NK-92 treated with Interleukin-12 subunit alpha and Interleukin-12 subunit beta, amount 100 ng/mL, for 24 hours (cell line): ENCODE measurements around the gene RNASEH2A.
A peak's percentile ranks its signal among the peaks of the same experiment; 100 is the strongest.

Experiments
- DNase-seq: peaks from one replicate; lab custom pipeline; 2025; lab: John Stamatoyannopoulos, UW

Gene RNASEH2A

DNA sequence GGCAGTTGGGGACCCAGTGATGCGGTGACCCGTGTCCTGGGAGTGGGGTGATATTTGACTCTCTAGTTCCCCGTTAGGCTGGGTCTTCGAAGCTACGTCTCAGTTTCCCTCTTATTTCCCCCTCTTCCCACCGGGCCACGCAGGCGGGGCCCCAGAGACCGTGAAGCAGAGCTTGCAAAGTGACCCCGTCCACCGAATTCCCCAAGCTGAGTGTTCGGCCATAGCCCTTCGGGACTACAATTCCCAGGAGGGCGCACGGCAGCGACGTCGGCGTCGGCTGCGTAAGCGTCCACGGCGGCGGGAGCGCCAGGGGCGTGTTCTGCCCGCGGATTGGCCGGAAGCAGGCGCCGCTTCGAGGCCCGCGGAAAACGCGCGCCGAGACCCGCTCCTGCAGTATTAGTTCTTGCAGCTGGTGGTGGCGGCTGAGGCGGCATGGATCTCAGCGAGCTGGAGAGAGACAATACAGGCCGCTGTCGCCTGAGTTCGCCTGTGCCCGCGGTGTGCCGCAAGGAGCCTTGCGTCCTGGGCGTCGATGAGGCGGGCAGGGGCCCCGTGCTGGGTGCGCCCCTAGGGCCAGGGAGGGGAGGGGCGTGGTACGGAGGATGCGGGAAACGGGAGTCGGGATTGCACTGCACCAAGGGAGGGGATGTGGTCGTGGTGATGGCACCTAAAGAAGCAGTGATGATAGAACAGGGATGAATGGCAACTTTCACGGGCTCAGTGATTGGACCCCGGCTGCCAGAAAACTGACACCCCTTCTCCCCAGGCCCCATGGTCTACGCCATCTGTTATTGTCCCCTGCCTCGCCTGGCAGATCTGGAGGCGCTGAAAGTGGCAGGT lies at the start of gene RNASEH2A:
TSS of gene RNASEH2A (plus strand) at position 343 of the 840 bp plus-strand sequence. CDS start at position 433, 90 bp downstream.
- peak; percentile 78 for DNase-seq

DNA sequence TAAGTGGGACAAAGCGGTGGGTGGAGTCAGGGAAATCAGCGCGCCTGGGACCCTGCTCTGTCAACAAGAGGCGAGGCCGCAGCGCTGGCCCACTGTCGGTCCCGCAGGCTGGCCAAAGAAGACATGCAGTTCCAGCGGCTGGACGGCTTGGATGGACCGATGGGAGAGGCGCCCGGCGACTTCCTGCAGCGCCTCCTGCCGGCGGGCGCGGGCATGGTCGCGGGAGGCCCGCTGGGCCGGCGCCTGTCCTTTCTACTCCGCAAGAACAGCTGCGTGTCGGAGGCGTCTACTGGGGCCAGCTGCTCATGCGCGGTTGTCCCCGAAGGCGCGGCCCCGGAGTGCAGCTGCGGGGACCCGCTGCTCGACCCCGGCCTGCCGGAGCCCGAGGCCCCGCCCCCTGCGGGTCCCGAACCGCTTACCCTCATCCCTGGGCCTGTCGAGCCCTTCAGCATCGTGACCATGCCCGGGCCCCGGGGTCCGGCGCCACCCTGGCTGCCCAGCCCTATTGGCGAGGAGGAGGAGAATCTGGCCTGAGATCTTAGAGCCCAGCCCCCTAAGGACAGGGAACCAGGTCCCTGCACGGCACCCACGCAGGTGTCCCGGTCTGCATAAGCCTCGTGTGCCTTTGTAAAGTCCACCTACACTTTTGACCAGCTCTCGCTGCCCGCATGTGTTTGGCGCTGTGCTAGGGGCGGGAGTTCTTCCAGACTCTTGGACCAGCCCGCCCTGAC lies 48.7 kb upstream of the RNASEH2A start:
- no peak for DNase-seq

DNA sequence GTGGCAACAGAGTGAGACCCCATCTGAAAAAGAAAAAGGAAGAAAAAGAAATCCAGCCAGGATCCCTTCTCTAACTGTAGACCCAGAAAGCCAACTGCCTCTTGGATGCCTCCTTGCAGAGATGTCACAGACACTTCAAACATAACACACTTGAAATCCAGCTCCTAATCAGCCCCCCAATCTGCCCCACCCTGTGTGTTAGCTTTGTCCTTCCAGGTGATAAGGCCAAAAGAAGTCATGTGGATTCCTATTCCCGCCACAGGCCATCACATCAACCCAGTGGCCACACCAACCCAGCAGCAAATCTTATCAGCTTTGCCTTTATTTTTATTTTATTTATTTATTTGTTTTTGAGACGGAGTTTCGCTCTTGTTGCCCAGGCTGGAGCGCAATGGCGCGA lies 46.7 kb upstream of the RNASEH2A start:
- DNase-seq = no peak

DNA sequence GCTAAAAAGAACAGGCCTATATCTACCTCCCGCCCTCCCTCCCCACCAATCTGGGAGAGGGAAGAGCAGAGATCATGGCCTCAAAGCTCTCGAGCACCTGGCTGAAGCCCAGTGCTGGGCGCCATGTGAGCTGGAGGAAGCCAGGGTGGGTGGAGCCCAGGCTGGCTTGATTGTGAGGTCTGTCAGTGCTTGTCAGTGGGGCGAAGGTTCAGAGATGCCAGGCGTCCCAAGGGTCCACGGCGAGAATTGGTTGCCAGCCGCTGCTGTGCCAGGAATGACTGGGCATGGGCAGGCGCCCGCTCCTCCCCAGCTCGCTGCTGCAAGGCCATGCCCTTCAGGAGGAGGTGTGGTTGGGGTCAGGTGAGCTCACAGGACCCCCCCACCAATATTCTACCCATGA lies 43.3 kb upstream of the RNASEH2A start:
- no peak for DNase-seq

DNA sequence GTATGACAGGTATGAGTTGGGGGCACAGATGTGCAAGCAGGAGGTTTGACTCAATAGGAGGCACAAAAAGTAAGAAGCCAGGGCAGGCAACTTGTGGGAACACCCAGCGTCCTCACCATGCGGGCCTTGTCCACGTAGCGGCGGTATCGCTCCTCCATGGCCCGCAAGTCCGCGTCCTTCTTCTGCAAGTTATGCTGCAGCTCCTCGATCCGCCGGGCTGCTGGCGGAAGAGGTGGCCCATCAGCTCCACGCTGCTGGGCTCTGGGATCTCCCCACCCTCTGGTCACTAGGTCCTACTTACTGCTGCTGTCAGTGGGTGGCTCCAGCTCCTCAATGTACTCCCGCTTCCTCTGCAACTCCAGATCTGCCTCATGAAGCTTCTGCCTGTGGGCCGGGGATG lies 41.7 kb upstream of the RNASEH2A start:
- no peak for DNase-seq

DNA sequence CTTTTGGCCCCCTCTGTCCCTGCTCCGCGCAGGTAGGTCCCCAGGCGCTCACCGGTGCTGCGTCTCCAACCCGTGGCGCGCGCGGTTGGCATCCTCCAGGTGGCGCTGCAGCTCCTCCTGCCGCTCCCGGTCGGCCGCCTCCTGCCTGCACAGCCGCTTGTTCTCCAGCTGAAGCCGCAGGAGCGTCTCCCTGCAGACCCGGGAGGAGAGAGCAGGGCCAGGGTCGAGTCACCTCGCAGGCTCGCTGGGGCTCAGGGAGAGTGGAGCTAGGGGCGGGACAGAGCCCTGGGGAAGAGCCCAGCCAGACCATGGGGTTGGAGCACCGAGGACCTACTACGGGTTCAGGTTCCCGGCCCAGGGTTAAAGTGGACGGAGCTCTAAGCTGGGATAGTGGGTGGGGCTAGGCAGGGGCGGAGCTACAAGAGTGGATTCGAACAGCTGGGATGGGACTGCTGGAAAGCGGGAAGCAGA lies 40.3 kb upstream of the RNASEH2A start:
- no peak for DNase-seq

DNA sequence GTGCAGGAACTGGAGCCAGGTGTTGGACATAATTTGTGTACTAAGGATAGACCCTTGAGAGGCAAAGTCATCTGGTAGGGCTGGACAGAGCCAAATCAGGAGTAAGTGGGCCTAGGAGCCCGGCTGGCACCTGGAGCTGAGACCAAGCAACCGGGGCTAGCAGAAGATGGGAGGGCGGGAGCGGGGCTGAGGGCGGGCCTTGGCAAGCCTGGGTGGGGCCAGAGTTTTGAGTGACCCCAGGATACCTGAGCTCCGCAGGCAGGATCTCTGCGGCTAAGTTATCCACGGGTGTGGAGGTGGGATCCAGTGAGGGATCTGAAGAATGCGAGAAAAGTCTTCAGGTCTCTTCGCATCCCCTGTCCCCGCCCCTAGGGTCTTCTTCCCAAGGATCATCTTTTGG lies 39.2 kb upstream of the RNASEH2A start:
- DNase-seq = no peak

DNA sequence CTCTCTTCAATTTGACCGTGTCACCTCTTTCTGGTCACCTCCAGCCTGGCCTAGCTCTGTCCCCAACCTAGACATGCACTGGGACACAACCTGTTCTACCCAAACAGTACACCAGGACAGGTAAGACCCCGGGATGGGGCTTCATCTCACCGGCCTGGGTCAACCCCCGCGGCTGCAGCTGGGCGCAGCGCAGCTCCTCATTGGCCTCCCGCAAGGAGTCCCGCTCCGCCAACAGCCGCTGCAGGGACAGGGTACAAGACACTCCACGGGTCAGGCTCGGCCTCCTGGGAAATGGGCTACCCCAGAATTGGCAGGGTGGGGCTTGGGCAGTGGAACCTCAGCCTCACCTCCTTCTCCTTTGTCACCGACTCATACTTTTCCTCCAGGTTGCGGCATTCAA lies 38.7 kb upstream of the RNASEH2A start:
- DNase-seq = no peak

DNA sequence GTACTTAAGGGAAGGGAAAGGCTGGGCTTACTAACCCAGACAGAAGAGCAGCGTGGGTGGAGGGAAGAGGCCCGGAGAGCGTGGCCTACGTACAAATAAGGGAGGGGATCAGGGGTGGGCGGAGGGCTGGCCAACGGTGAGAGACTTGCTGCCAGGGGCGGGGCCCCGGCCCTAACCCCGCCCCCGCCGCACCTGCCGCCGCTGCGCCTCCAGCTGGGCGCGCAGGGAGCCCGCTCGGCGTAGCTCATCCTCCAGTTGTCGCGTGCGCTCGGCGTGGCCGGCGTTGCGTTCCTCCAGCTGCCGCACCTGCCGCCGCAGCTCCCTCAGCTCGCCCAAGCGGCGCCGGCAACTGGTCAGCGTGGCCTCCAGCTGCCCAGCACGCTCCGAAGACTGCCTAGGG lies 36.7 kb upstream of the RNASEH2A start:
- DNase-seq = no peak

DNA sequence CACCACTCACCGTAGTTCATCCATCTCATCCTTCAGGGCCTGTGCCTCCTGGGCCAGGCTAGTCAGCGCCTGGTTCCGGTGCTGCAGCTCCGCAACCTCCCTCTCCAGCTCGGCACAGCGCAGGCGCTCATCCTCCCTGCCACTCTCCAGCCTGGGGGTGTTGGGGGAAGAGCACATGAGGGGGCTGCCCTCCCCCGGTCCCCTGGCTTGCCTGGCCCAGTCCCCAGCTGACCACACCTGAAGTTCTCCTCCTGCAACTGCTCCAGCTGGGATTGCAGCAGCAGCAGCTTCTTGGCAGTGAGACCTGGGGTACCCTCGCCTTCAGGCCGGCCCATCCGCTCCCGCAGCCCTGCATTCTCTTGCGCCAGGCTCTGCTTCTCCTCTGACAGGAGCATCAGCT lies 35.5 kb upstream of the RNASEH2A start:
- DNase-seq = no peak

DNA sequence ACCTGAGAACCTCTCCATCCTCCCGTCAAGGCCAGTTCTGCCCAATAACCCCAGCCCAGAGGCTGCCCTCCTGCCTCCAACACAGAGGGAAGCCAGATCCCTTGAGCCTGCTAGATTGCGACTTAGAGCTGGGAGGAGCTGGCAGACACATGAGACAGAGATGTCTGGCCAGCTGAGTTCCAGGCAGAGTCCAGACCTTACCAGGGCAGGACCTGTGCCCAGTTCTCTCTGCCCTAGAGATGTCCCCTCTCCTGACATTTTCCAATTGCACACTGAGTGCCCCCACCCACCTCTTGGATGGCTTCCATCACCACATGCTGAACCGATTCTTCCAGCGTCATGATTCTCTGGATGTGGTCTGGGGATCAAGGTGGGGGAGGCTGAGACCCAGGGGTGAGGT lies 34.1 kb upstream of the RNASEH2A start:
- no peak for DNase-seq

DNA sequence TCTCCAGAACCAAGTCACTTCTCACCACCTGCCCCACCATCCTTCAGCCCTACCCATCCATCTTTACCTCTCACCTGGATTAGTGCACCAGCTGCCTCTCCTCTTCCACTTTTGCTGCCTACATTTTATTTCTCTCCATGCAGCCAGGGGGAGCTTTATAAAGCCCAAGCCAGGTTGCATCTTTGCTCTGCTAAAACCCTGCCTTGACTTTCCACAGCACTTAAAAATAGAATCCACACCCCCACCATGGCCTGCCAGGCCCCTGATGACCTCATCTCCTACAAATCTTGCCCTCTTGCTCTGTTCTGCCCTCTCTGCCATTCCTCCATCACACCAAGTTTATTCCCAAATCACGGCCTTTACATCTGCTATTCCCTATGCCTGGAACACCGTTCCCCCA lies 32.8 kb upstream of the RNASEH2A start:
- no peak for DNase-seq

DNA sequence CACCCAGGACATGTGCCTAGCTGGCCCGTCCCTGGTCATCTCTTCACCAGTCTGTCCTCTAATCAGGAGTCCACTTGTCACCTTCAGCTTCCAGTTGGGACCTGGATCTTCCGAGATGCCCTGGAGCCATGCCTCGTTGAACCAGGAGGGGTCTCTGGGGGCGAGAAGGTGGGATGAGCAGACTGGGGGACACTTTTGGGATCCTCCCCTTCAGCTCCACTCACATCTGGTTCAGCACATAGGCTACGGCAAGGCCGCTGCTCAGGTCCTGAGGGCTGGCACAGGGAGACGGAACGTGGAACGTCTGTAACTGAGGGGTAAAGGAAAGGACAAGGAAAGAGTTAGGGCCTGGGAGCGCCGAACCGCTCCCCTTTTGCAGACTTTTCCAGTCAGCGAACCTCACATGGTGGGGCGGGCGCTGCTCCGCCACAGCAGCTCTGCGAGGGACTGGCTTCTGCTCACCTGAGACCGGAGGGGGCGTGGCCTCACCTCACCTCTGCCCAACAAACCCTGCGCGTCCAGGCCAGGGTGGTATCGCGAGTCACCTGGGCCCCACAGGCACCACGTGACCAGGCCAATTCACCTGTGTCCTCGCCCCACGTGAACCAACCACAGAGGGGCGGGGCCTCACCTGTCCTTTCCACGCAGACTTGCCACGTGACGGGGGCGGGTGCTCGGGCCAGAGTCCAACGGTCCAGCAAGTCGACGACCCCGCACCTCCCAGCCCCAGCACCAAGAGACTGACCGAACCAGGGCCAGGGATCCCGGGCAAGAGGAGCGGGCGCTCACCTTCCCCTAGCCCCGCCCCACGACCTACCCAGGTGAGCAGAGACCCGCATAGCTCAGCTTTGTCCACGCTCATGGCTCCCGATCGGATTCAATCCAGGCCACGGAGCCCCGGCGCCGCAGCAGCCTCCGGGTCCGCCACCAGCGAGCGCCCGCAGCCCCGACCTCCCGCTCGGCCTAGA lies 31.5 kb upstream of the RNASEH2A start, which contains the start of gene HOOK2:
TSS of gene HOOK2 (minus strand) at position 965 of the 968 bp plus-strand sequence. CDS start at position 862, 103 bp downstream.
- no peak for DNase-seq

DNA sequence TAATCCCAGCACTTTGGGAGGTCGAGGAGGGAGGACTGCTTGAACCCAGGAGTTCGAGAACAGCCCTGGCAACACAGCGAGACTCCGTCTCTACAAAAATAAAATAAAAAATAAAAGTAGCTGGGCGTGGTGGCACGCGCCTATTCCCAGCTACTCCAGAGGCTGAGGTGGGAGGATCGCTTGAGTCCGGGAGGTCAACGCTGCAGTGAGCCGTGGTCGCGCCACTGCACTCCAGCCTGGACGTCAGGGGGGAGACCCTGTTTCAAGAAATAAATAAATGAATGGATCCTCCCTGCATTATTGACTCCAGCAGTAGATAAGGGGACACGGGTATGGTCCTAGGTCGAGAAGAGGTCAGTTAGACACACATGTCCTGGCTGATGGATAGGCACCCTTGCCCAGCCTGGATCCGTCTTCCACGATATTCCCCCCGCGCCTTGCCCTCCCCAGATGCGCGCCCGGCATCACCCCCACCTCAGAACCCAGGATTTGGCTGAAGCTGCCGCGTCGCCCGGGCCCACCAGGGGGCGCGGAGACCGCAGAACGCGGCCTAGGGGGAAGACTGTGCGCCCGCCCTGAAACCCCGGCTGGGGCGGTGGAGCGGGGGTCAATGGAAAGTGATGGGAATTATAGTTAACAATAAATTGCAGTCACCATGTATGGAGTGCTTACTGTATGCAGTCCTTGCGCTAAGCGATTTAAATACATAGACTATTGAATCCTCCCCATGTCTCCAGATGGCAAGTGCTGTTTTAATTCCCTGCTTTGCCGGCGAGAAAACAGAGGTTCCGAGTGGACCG lies 29.0 kb upstream of the RNASEH2A start:
- peak; percentile 66 for DNase-seq

DNA sequence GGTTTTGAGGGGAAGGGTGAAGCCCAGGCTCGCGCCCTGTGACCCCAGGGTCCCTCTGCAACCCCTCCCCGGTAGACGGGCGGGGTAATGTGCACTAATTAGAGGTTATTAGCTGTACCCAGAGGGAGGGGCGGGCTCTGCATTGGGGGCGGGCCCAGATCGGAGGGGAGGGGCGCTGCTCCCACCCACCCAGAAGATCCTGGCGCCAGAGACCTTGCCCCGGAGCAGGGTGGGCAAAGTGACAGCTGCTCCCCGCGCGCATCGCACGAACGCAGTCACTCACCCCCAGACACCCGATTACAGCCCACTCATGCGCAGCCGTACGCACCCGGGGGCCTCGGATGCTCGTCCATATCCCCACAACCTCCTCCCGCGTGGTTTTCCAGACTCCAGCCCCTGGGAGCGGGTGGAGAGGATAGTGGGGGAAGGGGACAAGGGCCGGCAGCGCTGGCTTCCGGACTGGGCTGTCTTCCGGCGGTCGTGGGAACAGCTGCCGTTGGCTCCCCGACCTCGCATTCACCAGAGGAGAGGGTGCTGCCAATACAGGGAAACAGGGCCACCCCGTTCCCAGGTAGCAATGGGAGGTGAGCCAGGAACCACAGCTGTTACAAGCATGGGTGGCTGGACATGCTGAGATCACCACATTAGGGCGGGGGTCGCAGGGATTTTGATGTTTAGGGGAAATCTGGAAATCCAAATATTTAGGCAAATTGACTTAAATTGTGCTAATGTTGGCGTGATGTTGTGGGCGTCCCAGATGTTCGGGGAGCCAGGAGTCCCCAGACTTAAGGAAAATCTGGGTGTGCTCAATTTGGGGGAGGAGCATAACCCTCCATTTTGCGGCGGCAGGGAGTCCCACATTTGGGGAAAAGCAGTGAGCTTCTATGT lies 28.1 kb upstream of the RNASEH2A start:
- DNase-seq = no peak

DNA sequence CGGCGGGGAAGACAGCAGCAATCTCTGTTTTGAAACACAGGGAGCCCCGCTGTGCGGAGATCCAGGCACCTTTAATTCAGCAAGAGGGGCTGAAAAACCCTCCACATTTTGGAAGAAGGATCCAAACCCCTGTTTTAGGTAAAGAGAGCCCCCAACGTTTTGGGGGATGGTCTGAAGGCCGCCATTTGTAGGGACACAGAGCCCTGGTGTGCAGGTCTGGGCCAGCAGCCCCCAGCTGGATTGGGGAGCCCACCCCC lies 27.6 kb upstream of the RNASEH2A start:
- no peak for DNase-seq

DNA sequence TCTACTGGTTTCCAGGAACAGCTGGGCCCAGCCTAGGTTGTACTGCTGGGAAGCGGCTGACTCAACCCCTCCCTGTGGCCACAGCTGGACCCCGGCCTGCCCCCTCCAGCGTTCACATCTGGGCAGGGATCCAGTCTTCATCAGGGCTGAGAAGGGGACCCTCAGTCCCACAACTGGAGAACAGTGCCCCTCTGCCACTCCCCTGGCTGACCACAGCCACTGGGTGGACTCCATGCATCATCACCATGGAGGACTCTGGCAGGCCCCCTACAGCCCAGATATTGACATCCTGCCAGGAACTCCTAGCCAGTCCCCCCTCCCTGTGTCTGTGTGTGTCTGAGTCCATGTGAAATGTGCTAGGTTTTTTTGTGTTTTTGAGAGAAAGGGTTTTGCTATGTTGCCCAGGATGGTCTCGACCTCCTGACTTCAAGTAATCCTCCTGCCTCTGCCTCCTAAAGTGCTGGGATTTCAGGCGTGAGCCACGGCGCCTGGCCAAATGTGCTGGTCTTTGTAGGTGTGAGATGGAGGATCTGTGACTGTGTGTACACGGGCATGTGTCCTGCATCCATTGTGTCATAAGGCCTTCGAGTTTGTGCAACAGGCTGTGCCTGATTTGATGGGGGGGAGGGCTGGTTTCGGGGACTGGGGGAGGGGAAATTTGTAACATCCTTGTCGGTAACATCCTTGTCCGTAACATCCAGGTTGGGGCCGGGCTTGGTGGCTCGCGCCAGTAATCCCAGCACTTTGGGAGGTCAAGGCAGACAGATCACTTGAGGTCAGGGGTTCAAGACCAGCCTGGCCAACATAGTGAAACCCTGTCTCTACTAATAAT lies 27.0 kb upstream of the RNASEH2A start:
- no peak for DNase-seq

DNA sequence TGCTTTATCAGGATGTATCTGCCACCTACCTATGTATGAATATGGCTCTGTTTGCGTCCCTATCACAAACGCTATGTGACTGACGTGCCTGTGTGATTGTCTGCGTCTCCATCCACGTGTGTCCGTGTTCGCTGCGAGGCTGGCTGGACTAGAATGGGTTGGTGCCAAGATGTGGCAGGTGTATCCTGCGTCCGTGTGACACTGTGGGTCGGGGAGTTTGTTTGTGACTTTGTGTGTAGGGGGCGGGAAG lies 24.3 kb upstream of the RNASEH2A start:
- DNase-seq = no peak

DNA sequence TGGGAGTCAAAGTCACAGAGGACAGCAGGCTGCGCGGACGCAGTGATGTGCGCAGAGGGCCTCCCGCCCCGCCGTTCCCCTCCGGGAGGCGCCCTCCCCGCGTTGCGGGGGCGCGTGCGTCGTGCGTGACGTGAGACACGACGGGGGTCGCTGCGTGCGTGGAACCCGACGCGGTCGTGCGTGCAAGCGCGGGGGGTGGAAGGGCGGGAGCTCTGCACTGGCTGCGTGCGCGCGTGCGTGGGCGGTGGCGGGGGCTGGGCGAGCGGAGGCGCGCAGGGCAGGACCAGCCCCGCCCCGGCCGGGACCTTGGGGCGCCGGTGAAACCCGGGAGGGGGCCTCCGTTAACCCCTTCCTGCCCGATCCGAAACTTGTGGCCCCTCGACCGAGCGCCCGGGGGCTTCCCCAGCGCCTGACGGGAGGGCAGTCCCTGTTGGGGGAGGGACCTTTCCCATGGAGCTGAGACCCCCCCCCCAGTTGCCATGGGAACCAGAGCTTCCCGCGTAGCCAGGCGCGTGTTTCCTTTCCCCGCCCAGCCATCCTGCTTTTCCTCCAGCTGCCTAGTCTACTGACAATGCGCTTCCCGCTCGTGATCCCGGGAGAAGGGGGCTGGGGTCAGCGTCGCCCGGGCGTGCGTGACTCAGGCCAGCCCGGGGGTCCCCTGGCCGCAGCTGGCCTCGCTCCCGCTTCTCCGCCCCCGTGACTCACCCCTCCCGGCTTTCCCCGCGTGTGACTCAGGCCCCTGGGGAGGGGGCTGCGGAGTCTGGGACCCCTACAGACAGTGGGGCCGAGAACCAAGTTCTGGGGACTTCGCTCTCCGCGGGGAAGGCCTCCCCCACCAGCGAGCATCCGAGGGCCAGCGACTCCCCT lies 23.7 kb upstream of the RNASEH2A start:
- DNase-seq = peak; percentile 68
